ENCODE results near the gene LMBRD2. TPM values are rescaled to one million over a fixed set of nuclear protein-coding genes. Genes with fewer than 3 reads are reported as not detected.

The LMBRD2 gene
- total RNA-seq, 1 donor = 22.1 TPM

DNA sequence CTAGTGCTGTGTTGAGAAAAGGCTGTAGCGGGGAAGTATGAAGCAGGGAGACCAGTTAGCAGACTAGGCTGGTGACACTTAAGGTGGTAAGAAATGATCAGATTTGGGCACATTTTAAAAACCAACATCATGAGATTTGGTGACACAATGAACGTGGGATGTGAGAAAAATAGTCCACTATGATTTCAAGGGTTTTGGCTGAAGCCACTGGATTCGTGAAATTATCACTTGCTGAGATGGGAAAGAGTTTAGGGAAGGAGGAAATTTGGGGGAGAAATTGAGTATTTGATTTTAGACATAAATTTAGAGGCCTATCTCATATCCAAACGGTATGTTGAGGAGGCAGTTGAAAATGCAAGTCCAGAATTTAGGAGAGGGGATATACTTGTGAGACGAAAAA, 23.4 kb upstream of the LMBRD2 start:
- DNase-seq (ENCODE audit: low read depth) = no peak
- no peak overlapping the region for H3K4me3 ChIP-seq (ENCODE audit: low read depth, low read length)
- TF ChIP-seq, protein P1, sequence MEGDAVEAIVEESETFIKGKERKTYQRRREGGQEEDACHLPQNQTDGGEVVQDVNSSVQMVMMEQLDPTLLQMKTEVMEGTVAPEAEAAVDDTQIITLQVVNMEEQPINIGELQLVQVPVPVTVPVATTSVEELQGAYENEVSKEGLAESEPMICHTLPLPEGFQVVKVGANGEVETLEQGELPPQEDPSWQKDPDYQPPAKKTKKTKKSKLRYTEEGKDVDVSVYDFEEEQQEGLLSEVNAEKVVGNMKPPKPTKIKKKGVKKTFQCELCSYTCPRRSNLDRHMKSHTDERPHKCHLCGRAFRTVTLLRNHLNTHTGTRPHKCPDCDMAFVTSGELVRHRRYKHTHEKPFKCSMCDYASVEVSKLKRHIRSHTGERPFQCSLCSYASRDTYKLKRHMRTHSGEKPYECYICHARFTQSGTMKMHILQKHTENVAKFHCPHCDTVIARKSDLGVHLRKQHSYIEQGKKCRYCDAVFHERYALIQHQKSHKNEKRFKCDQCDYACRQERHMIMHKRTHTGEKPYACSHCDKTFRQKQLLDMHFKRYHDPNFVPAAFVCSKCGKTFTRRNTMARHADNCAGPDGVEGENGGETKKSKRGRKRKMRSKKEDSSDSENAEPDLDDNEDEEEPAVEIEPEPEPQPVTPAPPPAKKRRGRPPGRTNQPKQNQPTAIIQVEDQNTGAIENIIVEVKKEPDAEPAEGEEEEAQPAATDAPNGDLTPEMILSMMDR (IDR thresholded peaks at IDR 0.05; ENCODE audit: insufficient read depth, low read length) = no peak

DNA sequence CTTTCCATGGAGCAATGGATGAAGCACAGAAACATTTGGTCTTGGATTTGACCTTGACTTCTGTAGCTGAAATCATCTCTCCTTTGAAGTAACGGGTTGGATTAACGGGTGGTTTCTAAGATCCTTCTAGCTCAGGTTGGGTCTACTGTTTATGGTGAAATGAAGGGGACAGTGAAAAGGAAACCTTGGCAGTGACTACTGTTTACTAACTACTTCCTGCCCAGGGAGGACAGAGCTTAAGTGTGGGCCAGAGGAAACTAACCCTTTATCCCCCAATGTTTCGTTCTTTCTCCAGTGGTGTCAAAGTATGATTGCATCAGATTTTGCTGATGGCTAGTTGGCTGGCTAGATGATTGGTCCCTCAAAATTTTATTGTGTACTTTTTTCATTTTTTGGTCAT, 22.4 kb upstream of the LMBRD2 start:
- no peak overlapping the region for H3K4me3 ChIP-seq (ENCODE audit: low read depth, low read length)
- DNase-seq (ENCODE audit: low read depth) = no peak
- TF ChIP-seq, protein P1 (IDR thresholded peaks at IDR 0.05; ENCODE audit: insufficient read depth, low read length) = no peak

DNA sequence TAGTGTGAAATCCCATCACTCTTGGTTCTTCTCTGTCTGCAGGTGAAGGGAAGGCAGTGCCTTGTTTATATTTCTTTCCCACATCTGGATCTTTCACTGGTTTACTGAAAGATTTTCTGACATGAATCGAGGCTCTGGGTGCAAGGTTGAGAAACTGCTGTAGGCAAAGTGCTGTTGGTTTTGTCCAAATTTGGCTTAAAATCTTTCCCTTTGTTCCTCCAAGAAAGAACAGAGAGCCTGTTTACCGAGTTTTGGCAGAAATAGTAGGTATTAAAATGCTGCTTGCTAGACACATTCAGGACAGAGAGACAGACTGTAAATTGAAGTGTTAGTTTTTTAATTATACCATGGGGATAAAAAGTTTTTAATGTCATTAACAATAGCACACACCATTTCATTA, 21.7 kb upstream of the LMBRD2 start:
- TF ChIP-seq, protein P1 (IDR thresholded peaks at IDR 0.05; ENCODE audit: insufficient read depth, low read length) = no peak
- DNase-seq (ENCODE audit: low read depth) = no peak
- H3K4me3 ChIP-seq (ENCODE audit: low read depth, low read length) = no peak overlapping the region

DNA sequence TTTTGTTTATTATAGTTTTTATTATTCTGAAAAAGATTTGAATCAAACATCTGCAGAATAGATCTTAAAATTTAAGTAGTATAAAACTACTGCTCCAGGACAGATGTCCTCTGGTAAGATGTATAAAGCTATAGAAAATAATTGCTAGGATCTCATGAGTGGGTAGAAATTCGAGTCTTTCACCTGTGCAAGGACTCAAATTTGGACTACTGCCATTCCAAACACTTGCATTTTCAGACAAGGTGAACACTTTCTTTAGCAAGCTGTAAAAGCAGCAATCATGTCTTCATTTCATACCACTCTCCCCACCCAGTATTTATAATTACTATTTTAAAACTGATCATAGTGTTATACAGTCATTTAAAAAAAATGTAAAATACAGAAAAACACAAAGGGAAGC, 20.9 kb upstream of the LMBRD2 start:
- TF ChIP-seq, protein P1 (IDR thresholded peaks at IDR 0.05; ENCODE audit: insufficient read depth, low read length) = no peak
- no peak overlapping the region for H3K4me3 ChIP-seq (ENCODE audit: low read depth, low read length)
- DNase-seq (ENCODE audit: low read depth) = no peak

DNA sequence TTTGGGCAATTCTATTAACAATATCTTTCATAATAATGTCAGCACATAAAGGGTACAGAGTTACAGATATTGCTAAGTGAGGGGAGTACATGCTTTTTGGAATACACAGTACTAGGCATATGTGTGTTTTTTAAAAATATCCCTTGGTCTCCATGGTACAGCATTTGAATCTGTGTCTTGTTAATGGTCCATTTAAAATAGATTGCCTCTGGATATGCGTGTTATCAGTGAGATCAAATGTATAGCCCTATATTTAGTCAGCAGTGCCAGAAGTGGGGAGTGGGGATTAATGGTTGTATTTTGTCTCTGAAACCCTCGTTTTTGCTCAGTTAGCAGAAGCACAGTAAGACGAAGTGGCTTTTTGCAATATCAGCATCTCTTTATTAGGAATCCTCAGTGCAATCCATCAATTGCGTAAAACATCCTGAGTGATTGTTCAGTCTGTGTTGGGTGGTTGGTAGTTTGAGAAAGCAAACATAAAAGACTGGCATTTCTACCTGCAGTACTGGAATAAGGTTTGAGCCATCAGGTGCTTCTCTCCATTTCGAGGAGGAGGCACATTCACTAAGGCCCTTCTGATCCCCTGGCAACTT, 19.2 kb upstream of the LMBRD2 start:
- H3K4me3 ChIP-seq (ENCODE audit: low read depth, low read length) = no peak overlapping the region
- TF ChIP-seq, protein P1 (IDR thresholded peaks at IDR 0.05; ENCODE audit: insufficient read depth, low read length) = no peak
- no peak for DNase-seq (ENCODE audit: low read depth)

DNA sequence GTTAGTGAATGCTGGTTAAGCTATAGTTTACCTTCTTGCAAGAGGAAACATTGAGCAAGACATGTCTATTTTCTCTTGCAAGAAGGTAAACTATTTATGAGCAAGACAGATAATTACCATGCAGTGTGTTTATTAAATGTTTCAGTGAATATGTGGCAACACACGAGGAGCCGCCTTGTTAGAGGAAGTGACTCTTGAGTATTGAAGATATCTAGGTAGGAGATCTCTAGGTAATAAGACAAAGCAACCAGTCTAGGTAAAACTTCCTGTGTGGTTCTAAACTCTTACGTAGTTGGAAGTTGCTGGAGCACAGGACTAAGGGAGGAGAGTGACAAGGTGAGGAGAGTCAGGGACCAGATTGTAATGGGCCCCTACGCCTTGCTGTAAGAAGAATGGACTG, 17.1 kb upstream of the LMBRD2 start:
- TF ChIP-seq, protein P1 (IDR thresholded peaks at IDR 0.05; ENCODE audit: insufficient read depth, low read length) = no peak
- no peak overlapping the region for H3K4me3 ChIP-seq (ENCODE audit: low read depth, low read length)
- DNase-seq (ENCODE audit: low read depth) = no peak

DNA sequence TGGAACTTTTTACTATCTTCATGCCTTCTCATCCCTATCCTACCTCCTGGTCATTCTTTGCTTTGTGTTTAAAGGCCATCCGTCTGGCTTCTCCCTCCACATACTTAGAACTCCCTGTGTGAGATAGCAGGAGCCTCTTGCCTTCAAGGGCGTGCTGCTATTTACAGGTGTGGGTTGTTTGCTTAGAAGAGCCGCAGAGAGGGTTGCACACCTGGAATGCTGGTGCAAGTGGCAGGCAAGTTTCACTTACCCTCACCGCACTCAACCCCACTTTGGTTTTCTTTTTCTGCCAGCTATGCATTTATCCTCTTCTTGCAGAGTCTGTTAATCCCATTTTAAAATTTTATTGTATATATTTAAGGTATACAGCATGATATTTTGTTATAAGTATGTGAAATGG, 12.8 kb upstream of the LMBRD2 start:
- TF ChIP-seq, protein P1 (IDR thresholded peaks at IDR 0.05; ENCODE audit: insufficient read depth, low read length) = no peak
- no peak overlapping the region for H3K4me3 ChIP-seq (ENCODE audit: low read depth, low read length)
- no peak for DNase-seq (ENCODE audit: low read depth)

Measured in fibroblast of the aortic adventitia (primary cell).